NCI-H82 (cell line): Measurements from ENCODE around the gene SPATA17.

ENCODE experiments used
- DNase-seq: peaks from one replicate; lab custom pipeline; 2025; lab: John Stamatoyannopoulos, UW

Gene SPATA17

GRCh38 chr1:217856342-217857034 lies 225.3 kb downstream of the SPATA17 start:
- no peak for DNase-seq

- DNase-seq = no peak
Observed at GRCh38 chr1:217857061-217857460, 225.9 kb downstream of the SPATA17 start.

GRCh38 chr1:217861658-217862057 lies 230.5 kb downstream of the SPATA17 start:
- no peak for DNase-seq

GRCh38 chr1:217867446-217867995 lies 236.4 kb downstream of the SPATA17 start:
- no peak for DNase-seq

- no peak for DNase-seq
Observed at GRCh38 chr1:217871955-217872354, 240.8 kb downstream of the SPATA17 start.

GRCh38 chr1:217875229-217875628 lies 244.1 kb downstream of the SPATA17 start:
- no peak for DNase-seq

- no peak for DNase-seq
Observed at GRCh38 chr1:217876401-217876800, 245.3 kb downstream of the SPATA17 start.

GRCh38 chr1:217876896-217877295 lies 245.8 kb downstream of the SPATA17 start:
- no peak for DNase-seq

- DNase-seq = no peak
Observed at GRCh38 chr1:217881131-217881543, 250.0 kb downstream of the SPATA17 start.

- DNase-seq = peak; percentile 24
Observed at GRCh38 chr1:217881607-217882332, 250.6 kb downstream of the SPATA17 start.

- no peak for DNase-seq
Observed at GRCh38 chr1:217885181-217885580, 254.0 kb downstream of the SPATA17 start.

GRCh38 chr1:217888328-217888727 lies 257.2 kb downstream of the SPATA17 start:
- DNase-seq = no peak

GRCh38 chr1:217889401-217889800 lies 258.3 kb downstream of the SPATA17 start:
- DNase-seq = peak; percentile 79

GRCh38 chr1:217891966-217892365 lies 260.8 kb downstream of the SPATA17 start:
- DNase-seq = no peak

- no peak for DNase-seq
Observed at GRCh38 chr1:217892750-217893149, 261.6 kb downstream of the SPATA17 start.

- no peak for DNase-seq
Observed at GRCh38 chr1:217895841-217896240, 264.7 kb downstream of the SPATA17 start.

GRCh38 chr1:217896490-217896889 lies 265.3 kb downstream of the SPATA17 start:
- DNase-seq = no peak

GRCh38 chr1:217897100-217897499 lies 266.0 kb downstream of the SPATA17 start:
- DNase-seq = no peak

GRCh38 chr1:217899614-217900013 lies 268.5 kb downstream of the SPATA17 start:
- no peak for DNase-seq

GRCh38 chr1:217907504-217907903 lies 276.4 kb downstream of the SPATA17 start:
- DNase-seq = no peak

GRCh38 chr1:217910203-217910602 lies 279.1 kb downstream of the SPATA17 start:
- DNase-seq = no peak

- no peak for DNase-seq
Observed at GRCh38 chr1:217910791-217911320, 279.7 kb downstream of the SPATA17 start.

- DNase-seq = no peak
Observed at GRCh38 chr1:217911908-217912307, 280.8 kb downstream of the SPATA17 start.
